M059J (cell line): ENCODE measurements around the gene ALS2CL. TPM values are rescaled to one million over a fixed set of nuclear protein-coding genes. Genes with fewer than 3 reads are reported as not detected.

Source experiments
- DNase-seq: peaks from one replicate; pipeline ENCODE4 v3.0.0-alpha.2; 2012; ENCODE audit warnings: low read depth
- total RNA-seq: library from RNA; depleted of rRNA; stranded (reverse); fragments of >200 nt; shearing (Covaris generic); gene quantifications from 2 replicates; pipeline ENCODE4 v1.2.3, GENCODE V29; 2014

ALS2CL gene
- total RNA-seq, 1 experiment from 2014 or later: 2.5 TPM

GRCh38 chr3:46665763-46666452, 27.6 kb downstream of the ALS2CL start:
- no peak for DNase-seq

GRCh38 chr3:46664971-46665762, 28.3 kb downstream of the ALS2CL start:
- no peak for DNase-seq

GRCh38 chr3:46664188-46664970, 29.1 kb downstream of the ALS2CL start:
- no peak for DNase-seq

GRCh38 chr3:46663591-46664135, 29.8 kb downstream of the ALS2CL start:
- DNase-seq: peak; percentile 73

GRCh38 chr3:46662771-46663551, 30.5 kb downstream of the ALS2CL start:
- DNase-seq: peak; percentile 55

GRCh38 chr3:46661776-46662766, 31.4 kb downstream of the ALS2CL start:
- no peak for DNase-seq

GRCh38 chr3:46660543-46661523, 32.6 kb downstream of the ALS2CL start:
- DNase-seq: peak; percentile 69

GRCh38 chr3:46660003-46660402, 33.5 kb downstream of the ALS2CL start:
- DNase-seq: peak; percentile 78

- peak; percentile 88 for DNase-seq
These were observed 34.2 kb downstream of the ALS2CL start for GRCh38 chr3:46659285-46659684.

GRCh38 chr3:46656778-46657556, 36.5 kb downstream of the ALS2CL start:
- no peak for DNase-seq

GRCh38 chr3:46655271-46655670, 38.2 kb downstream of the ALS2CL start:
- DNase-seq: no peak

- DNase-seq: no peak
These were observed 42.4 kb downstream of the ALS2CL start for GRCh38 chr3:46651084-46651483.

- peak; percentile 65 for DNase-seq
These were observed 44.0 kb downstream of the ALS2CL start for GRCh38 chr3:46649436-46649835.

GRCh38 chr3:46648096-46648495, 45.4 kb downstream of the ALS2CL start:
- DNase-seq: no peak

- peak; percentile 51 for DNase-seq
These were observed 46.8 kb downstream of the ALS2CL start for GRCh38 chr3:46646700-46647099.

GRCh38 chr3:46643701-46644100, 49.8 kb downstream of the ALS2CL start:
- no peak for DNase-seq

GRCh38 chr3:46642971-46643370, 50.5 kb downstream of the ALS2CL start:
- DNase-seq: no peak

GRCh38 chr3:46640927-46641326, 52.6 kb downstream of the ALS2CL start:
- no peak for DNase-seq
